OCI-LY3 (cell line): Measurements from ENCODE around the gene ETNK2.

ENCODE experiments used
- H2AFZ ChIP-seq: fragments of 200-600, 300-600 bp; shearing (Covaris generic); 2 replicates; pipeline ENCODE4 v1.6.0; 2014; ENCODE audit warnings: antibody characterized with exemption, low read depth, low read length
- H3K27ac ChIP-seq: fragments of 200-600, 300-600 bp; sonication (generic); 2 replicates; pipeline ENCODE4 v1.5.1; 2014; ENCODE audit warnings: mild to moderate bottlenecking, low read length, moderate library complexity, mixed read lengths
- H3K27me3 ChIP-seq: fragments of 200-600, 300-600 bp; sonication (generic); 2 replicates; pipeline ENCODE4 v1.6.1; 2014; ENCODE audit warnings: low read depth, low read length, mixed read lengths
- H3K36me3 ChIP-seq: fragments of 200-600, 300-600 bp; sonication (generic); replicated peaks from 2 replicates; pipeline ENCODE3; 2014; ENCODE audit warnings: low read depth, low read length, mixed read lengths
- H3K4me1 ChIP-seq: fragments of 300-600, 200-600 bp; sonication (generic); 2 replicates; pipeline ENCODE4 v1.6.1; 2014; ENCODE audit warnings: low read length, mixed read lengths
- H3K4me2 ChIP-seq: fragments of 200-600, 300-600 bp; sonication (generic); 2 replicates; pipeline ENCODE4 v1.6.1; 2014; ENCODE audit warnings: low read length, mixed read lengths
- H3K4me3 ChIP-seq: fragments of 300-600, 200-600 bp; sonication (generic); 2 replicates; pipeline ENCODE4 v1.5.1; 2014; ENCODE audit warnings: antibody characterized with exemption, mild to moderate bottlenecking, low read length, moderate library complexity
- H3K79me2 ChIP-seq: fragments of 300-600, 200-600 bp; shearing (Covaris generic); 2 replicates; pipeline ENCODE4 v1.6.1; 2014; ENCODE audit warnings: mild to moderate bottlenecking, low read length, mixed read lengths
- H3K9ac ChIP-seq: fragments of 300-600, 200-600 bp; shearing (Covaris generic); 2 replicates; pipeline ENCODE4 v1.6.0; 2014; ENCODE audit warnings: mild to moderate bottlenecking, low read length, moderate library complexity
- H3K9me3 ChIP-seq: fragments of 200-600, 300-600 bp; shearing (Covaris generic); 2 replicates; pipeline ENCODE4 v1.6.1; 2014; ENCODE audit warnings: low read length, mixed read lengths; ENCODE audit not compliant: insufficient read depth
- H4K20me1 ChIP-seq: fragments of 200-600, 300-600 bp; sonication (generic); 2 replicates; pipeline ENCODE4 v1.6.1; 2016; ENCODE audit warnings: low read length, mixed read lengths; ENCODE audit not compliant: insufficient read depth
- EZH2phosphoT487 ChIP-seq: fragments of 200-600 bp; shearing (Covaris generic); IDR thresholded peaks from 2 replicates; pipeline ENCODE4 v1.6.1; 2018; ENCODE audit warnings: antibody characterized with exemption, mixed run types, low read depth
- TF ChIP-seq, protein P1 (sequence below): fragments of 200-600, 300-600 bp; sonication (generic); IDR thresholded peaks from 2 replicates; pipeline ENCODE4 v1.5.1; 2014; ENCODE audit warnings: antibody characterized with exemption, low read length, low read depth

The ETNK2 gene

GRCh38 chr1:204161609-204162493, 10.0 kb upstream of the ETNK2 start:
- no peaks in the 10 kb centered on the region for H4K20me1 ChIP-seq
- no peaks in the 10 kb centered on the region for H3K79me2 ChIP-seq
- TF ChIP-seq EZH2phosphoT487: no peak
- TF ChIP-seq, protein P1, sequence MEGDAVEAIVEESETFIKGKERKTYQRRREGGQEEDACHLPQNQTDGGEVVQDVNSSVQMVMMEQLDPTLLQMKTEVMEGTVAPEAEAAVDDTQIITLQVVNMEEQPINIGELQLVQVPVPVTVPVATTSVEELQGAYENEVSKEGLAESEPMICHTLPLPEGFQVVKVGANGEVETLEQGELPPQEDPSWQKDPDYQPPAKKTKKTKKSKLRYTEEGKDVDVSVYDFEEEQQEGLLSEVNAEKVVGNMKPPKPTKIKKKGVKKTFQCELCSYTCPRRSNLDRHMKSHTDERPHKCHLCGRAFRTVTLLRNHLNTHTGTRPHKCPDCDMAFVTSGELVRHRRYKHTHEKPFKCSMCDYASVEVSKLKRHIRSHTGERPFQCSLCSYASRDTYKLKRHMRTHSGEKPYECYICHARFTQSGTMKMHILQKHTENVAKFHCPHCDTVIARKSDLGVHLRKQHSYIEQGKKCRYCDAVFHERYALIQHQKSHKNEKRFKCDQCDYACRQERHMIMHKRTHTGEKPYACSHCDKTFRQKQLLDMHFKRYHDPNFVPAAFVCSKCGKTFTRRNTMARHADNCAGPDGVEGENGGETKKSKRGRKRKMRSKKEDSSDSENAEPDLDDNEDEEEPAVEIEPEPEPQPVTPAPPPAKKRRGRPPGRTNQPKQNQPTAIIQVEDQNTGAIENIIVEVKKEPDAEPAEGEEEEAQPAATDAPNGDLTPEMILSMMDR: no peak
- H3K27me3 ChIP-seq: peaks cover 28% of the 10 kb centered on the region
- no peak overlapping the region for H3K27ac ChIP-seq
- H3K4me3 ChIP-seq: no peak overlapping the region
- no peak overlapping the region for H3K9ac ChIP-seq
- H3K4me1 ChIP-seq: no peaks in the 10 kb centered on the region
- no peak overlapping the region for H3K4me2 ChIP-seq
- no peaks in the 10 kb centered on the region for H3K9me3 ChIP-seq
- no peak overlapping the region for H2AFZ ChIP-seq
- H3K36me3 ChIP-seq: no peaks in the 10 kb centered on the region

DNA sequence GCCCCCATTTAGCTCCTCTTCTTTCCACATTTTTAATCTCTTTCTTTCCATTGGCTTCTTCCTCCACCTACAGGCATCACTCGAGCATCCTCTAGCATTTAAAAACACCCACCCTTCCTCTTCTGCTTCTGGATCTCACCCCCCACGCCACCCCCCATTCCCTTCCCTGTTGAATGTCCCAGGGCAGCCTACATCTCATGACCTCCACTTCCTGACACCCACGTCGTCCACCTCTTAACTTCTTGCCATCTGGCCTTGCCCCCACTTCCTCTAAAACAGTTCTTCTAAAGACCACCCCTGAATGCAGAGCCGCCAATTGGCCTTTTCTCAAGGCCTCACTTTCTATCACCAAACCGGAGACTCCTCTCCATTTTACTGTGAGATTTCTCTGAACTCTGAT, 6.1 kb upstream of the ETNK2 start:
- H2AFZ ChIP-seq: no peak overlapping the region
- H3K9me3 ChIP-seq: no peaks in the 10 kb centered on the region
- no peak overlapping the region for H3K9ac ChIP-seq
- peaks cover 28% of the 10 kb centered on the region for H3K27me3 ChIP-seq
- no peaks in the 10 kb centered on the region for H3K79me2 ChIP-seq
- no peak overlapping the region for H3K4me2 ChIP-seq
- TF ChIP-seq EZH2phosphoT487: no peak
- TF ChIP-seq, protein P1: no peak
- H3K36me3 ChIP-seq: no peaks in the 10 kb centered on the region
- no peak overlapping the region for H3K27ac ChIP-seq
- H3K4me3 ChIP-seq: no peak overlapping the region
- H4K20me1 ChIP-seq: no peaks in the 10 kb centered on the region
- no peaks in the 10 kb centered on the region for H3K4me1 ChIP-seq

DNA sequence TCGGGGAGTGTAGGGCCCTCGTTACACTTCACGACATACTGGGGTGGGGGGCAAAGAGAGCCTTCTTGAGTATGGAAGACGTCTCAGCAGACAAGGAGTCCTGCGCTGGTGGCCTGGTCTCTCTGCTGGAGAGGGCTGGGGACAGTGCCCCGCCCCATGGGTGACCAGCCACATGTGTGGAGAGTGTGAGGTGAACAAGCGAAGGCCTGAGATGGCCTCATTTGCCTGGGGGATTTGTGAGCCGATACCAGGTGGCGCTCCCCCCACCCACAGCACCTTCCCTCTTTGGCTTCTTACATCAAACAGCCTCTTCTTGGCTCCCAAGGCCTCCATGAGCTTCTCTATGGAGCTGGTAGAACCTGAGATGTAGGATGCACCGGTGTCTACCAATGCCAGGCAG, 4.0 kb upstream of the ETNK2 start:
- H3K79me2 ChIP-seq: no peaks in the 10 kb centered on the region
- H4K20me1 ChIP-seq: no peaks in the 10 kb centered on the region
- no peak overlapping the region for H3K4me3 ChIP-seq
- TF ChIP-seq EZH2phosphoT487: no peak
- TF ChIP-seq, protein P1: no peak
- H3K27ac ChIP-seq: no peak overlapping the region
- no peak overlapping the region for H3K4me2 ChIP-seq
- H2AFZ ChIP-seq: no peak overlapping the region
- no peaks in the 10 kb centered on the region for H3K36me3 ChIP-seq
- no peak overlapping the region for H3K9ac ChIP-seq
- H3K27me3 ChIP-seq: peaks cover 21% of the 10 kb centered on the region
- no peaks in the 10 kb centered on the region for H3K4me1 ChIP-seq
- H3K9me3 ChIP-seq: no peaks in the 10 kb centered on the region

- Histone ChIP-seq H4K20me1 (no peaks in the 10 kb centered on the region), H3K36me3 (no peaks in the 10 kb centered on the region), H3K79me2 (no peaks in the 10 kb centered on the region), H3K27me3 (peaks cover 12% of the 10 kb centered on the region; the same call in 1 of the 2 replicates), H3K4me1 (no peaks in the 10 kb centered on the region), H3K4me2 (no peak overlapping the region), H3K9me3 (no peaks in the 10 kb centered on the region), H3K9ac (no peak overlapping the region), H2AFZ (no peak overlapping the region), H3K4me3 (no peak overlapping the region), H3K27ac (no peak overlapping the region)
- no peak for TF ChIP-seq EZH2phosphoT487
- TF ChIP-seq, protein P1: no peak
Measured at GRCh38 chr1:204154568-204155255, 2.9 kb upstream of the ETNK2 start.
